ENCODE results near the gene KDM5B. TPM values are rescaled to one million over a fixed set of nuclear protein-coding genes. Genes with fewer than 3 reads are reported as not detected.

The KDM5B gene
- total RNA-seq, 1 experiment from 2014 or later, result 44.6 TPM

DNA sequence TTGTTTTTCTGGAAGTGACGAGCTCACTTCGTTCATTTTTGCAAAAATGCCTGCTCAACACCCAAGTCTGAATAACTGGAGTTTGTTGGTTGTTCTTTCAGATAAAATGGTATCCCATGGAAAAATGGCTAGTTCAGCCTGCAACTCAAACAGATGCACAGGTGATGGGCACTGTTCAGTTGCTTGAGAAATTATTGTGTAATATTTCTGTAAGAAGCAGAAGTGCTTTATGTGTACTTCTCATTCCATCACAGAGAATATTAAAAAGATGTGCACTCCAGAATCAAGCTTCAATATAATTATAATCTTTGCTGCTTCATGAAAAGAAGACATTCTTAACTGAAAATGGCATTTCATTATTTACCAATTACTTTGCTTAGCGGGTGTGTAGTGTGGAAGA, 107.0 kb downstream of the KDM5B start:
- ATAC-seq, result no peak
- H3K27me3 ChIP-seq (ENCODE audit: insufficient read depth, low read length), result peaks cover 87% of the 10 kb centered on the region
- no peaks in the 10 kb centered on the region for H3K4me1 ChIP-seq (ENCODE audit: control insufficient read depth in 1 of 2, insufficient read depth in 2 of 2, low read length in 2 of 2)
- no peak overlapping the region for H3K4me3 ChIP-seq (replicated peaks in 1 of 2; ENCODE audit: low read depth in 1 of 2, low read length in 2 of 2)
- ChIA-PET RAD21 (ENCODE audit: low non-redundant PET in 1 of 2, low total read pairs in 2 of 2, uncharacterized antibody in 2 of 2, unreplicated experiment in 2 of 2) (no interaction called here), POLR2A (no interaction called here), CTCF (no interaction called here)
- H3K9ac ChIP-seq (ENCODE audit: low read length), result no peak overlapping the region
- BruUV-seq (replicated peaks), result no TSS peak
- intact Hi-C loops (cut with micrococcal nuclease), result no loop called here
- TF ChIP-seq POLR2A (IDR thresholded peaks at IDR 0.05; ENCODE audit: borderline replicate concordance, extremely low read depth, insufficient read depth, insufficient read length) (no peak), EZH2 (IDR thresholded peaks at IDR 0.05) (no peak), FOSL1 (IDR thresholded peaks at IDR 0.05; ENCODE audit: low read depth) (no peak), CEBPB (IDR thresholded peaks at IDR 0.05; ENCODE audit: low read depth) (no peak), TCF7L2 (IDR thresholded peaks at IDR 0.05; ENCODE audit: borderline replicate concordance, extremely low read depth, insufficient read depth, insufficient read length) (no peak), EZH2phosphoT487 (IDR thresholded peaks at IDR 0.05; ENCODE audit: borderline replicate concordance) (no peak), ATF3 (IDR thresholded peaks at IDR 0.05) (no peak), SP1 (IDR thresholded peaks at IDR 0.05; ENCODE audit: low read depth) (no peak), ZNF274 (IDR thresholded peaks at IDR 0.05; ENCODE audit: low read depth, low read length) (no peak), SIN3A (IDR thresholded peaks at IDR 0.05; ENCODE audit: low read depth) (no peak), RAD21 (IDR thresholded peaks at IDR 0.05; ENCODE audit: low read depth) (no peak), POLR2AphosphoS5 (IDR thresholded peaks at IDR 0.05; ENCODE audit: low read depth, low read length) (no peak), CTCF (IDR thresholded peaks at IDR 0.05 in 2 of 3, conservative IDR thresholded peaks at IDR 0.05 in 1 of 3; ENCODE audit: borderline replicate concordance in 1 of 3, insufficient read depth in 1 of 3, low read depth in 2 of 3, low read length in 2 of 3) (no peak), ELF1 (IDR thresholded peaks at IDR 0.05; ENCODE audit: borderline replicate concordance, low read depth) (no peak), SRF (IDR thresholded peaks at IDR 0.05; ENCODE audit: low read depth) (no peak), EGR1 (IDR thresholded peaks at IDR 0.05; ENCODE audit: low read depth) (no peak), JUND (IDR thresholded peaks at IDR 0.05) (no peak), YY1 (IDR thresholded peaks at IDR 0.05; ENCODE audit: extremely low read depth, insufficient replicate concordance, low read depth, low read length) (no peak)
- TF ChIP-seq, protein P1, sequence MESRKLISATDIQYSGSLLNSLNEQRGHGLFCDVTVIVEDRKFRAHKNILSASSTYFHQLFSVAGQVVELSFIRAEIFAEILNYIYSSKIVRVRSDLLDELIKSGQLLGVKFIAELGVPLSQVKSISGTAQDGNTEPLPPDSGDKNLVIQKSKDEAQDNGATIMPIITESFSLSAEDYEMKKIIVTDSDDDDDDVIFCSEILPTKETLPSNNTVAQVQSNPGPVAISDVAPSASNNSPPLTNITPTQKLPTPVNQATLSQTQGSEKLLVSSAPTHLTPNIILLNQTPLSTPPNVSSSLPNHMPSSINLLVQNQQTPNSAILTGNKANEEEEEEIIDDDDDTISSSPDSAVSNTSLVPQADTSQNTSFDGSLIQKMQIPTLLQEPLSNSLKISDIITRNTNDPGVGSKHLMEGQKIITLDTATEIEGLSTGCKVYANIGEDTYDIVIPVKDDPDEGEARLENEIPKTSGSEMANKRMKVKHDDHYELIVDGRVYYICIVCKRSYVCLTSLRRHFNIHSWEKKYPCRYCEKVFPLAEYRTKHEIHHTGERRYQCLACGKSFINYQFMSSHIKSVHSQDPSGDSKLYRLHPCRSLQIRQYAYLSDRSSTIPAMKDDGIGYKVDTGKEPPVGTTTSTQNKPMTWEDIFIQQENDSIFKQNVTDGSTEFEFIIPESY (IDR thresholded peaks at IDR 0.05; ENCODE audit: extremely low read depth, insufficient replicate concordance, low read length), result no peak
- TF ChIP-seq, protein P2, sequence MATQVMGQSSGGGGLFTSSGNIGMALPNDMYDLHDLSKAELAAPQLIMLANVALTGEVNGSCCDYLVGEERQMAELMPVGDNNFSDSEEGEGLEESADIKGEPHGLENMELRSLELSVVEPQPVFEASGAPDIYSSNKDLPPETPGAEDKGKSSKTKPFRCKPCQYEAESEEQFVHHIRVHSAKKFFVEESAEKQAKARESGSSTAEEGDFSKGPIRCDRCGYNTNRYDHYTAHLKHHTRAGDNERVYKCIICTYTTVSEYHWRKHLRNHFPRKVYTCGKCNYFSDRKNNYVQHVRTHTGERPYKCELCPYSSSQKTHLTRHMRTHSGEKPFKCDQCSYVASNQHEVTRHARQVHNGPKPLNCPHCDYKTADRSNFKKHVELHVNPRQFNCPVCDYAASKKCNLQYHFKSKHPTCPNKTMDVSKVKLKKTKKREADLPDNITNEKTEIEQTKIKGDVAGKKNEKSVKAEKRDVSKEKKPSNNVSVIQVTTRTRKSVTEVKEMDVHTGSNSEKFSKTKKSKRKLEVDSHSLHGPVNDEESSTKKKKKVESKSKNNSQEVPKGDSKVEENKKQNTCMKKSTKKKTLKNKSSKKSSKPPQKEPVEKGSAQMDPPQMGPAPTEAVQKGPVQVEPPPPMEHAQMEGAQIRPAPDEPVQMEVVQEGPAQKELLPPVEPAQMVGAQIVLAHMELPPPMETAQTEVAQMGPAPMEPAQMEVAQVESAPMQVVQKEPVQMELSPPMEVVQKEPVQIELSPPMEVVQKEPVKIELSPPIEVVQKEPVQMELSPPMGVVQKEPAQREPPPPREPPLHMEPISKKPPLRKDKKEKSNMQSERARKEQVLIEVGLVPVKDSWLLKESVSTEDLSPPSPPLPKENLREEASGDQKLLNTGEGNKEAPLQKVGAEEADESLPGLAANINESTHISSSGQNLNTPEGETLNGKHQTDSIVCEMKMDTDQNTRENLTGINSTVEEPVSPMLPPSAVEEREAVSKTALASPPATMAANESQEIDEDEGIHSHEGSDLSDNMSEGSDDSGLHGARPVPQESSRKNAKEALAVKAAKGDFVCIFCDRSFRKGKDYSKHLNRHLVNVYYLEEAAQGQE (IDR thresholded peaks at IDR 0.05; ENCODE audit: low read depth), result no peak
- H3K27ac ChIP-seq (ENCODE audit: low read depth, low read length), result no peak overlapping the region
- H4K20me1 ChIP-seq (ENCODE audit: insufficient read depth), result no peaks in the 10 kb centered on the region
- no peaks in the 10 kb centered on the region for H3K36me3 ChIP-seq (ENCODE audit: control insufficient read depth in 1 of 2, insufficient read depth in 2 of 2, low read length in 2 of 2)
- no peaks in the 10 kb centered on the region for H3K9me2 ChIP-seq (ENCODE audit: insufficient read depth)
- H3K4me2 ChIP-seq (ENCODE audit: low read length), result no peak overlapping the region
- H2AFZ ChIP-seq (ENCODE audit: low read depth, low read length, poor library complexity, severe bottlenecking), result no peak overlapping the region
- H3K9me3 ChIP-seq (ENCODE audit: control insufficient read depth in 1 of 2, insufficient read depth in 1 of 2, low read depth in 1 of 2, low read length in 2 of 2), result no peaks in the 10 kb centered on the region
- no peaks in the 10 kb centered on the region for H3K79me2 ChIP-seq (ENCODE audit: insufficient read depth, low read length)
- DNase-seq (ENCODE audit: low read depth, low spot score), result no peak

All from HCT116 (cell line).